Mesenchymal stem cell (in vitro differentiated cells and primary cell): Measurements from ENCODE around the gene FBXO38.

ENCODE experiments used
- DNase-seq: peaks from one replicate; pipeline ENCODE4 v3.0.0-alpha.2; 2013
- H2AFZ ChIP-seq: one replicate; pipeline ENCODE4 v1.6.1; 2013; ENCODE audit warnings: low read depth, mild to moderate bottlenecking, control low read depth, inconsistent platforms, low read length, moderate library complexity
- H2AK5ac ChIP-seq: 2 replicates; pipeline ENCODE4 v1.6.1; 2013; ENCODE audit warnings: low read length, moderate library complexity, mild to moderate bottlenecking, inconsistent platforms; ENCODE audit not compliant: severe bottlenecking
- H2BK120ac ChIP-seq: one replicate; pipeline ENCODE4 v1.6.1; 2013; ENCODE audit warnings: low read depth, mild to moderate bottlenecking, inconsistent platforms, low read length, moderate library complexity
- H2BK12ac ChIP-seq, 2 experiments: one replicate each; pipeline ENCODE4 v1.6.1; 2013; ENCODE audit warnings: inconsistent platforms in 2 of 2, low read length in 2 of 2, mild to moderate bottlenecking in 2 of 2, moderate library complexity in 2 of 2, control low read depth in 1 of 2
- H2BK15ac ChIP-seq: one replicate; pipeline ENCODE4 v1.6.1; 2013; ENCODE audit warnings: mild to moderate bottlenecking, low read depth, inconsistent platforms; ENCODE audit not compliant: poor library complexity, severe bottlenecking
- H2BK5ac ChIP-seq: 2 replicates; pipeline ENCODE4 v1.6.1; 2013; ENCODE audit warnings: low read depth, mild to moderate bottlenecking, low read length, control low read depth, inconsistent platforms; ENCODE audit not compliant: poor library complexity, severe bottlenecking
- H3K14ac ChIP-seq, 2 experiments: one replicate each; pipeline ENCODE4 v1.6.1; 2013; ENCODE audit warnings: inconsistent platforms in 2 of 2, low read length in 2 of 2, control low read depth in 1 of 2, mild to moderate bottlenecking in 1 of 2, moderate library complexity in 1 of 2
- H3K18ac ChIP-seq, 2 experiments: one replicate each; pipeline ENCODE4 v1.6.1; 2013; ENCODE audit warnings: inconsistent platforms in 2 of 2, low read length in 2 of 2, control low read depth in 1 of 2, low read depth in 1 of 2, mild to moderate bottlenecking in 1 of 2
- H3K23ac ChIP-seq, 2 experiments: one replicate each; pipeline ENCODE4 v1.6.1; 2013; ENCODE audit warnings: inconsistent platforms in 2 of 2, low read length in 2 of 2, mild to moderate bottlenecking in 2 of 2, moderate library complexity in 2 of 2, control low read depth in 1 of 2
- H3K27ac ChIP-seq: 2 replicates; pipeline ENCODE4 v1.5.1; 2013; ENCODE audit warnings: mild to moderate bottlenecking, moderate library complexity, low read length, control low read depth, inconsistent platforms; ENCODE audit not compliant: poor library complexity, severe bottlenecking
- H3K27me3 ChIP-seq, 2 experiments: 2 replicates each; pipeline versions ENCODE4 v1.6.1 to v1.7.0; 2013; ENCODE audit warnings: low read length in 2 of 2, mild to moderate bottlenecking in 2 of 2, moderate library complexity in 2 of 2, control low read depth in 1 of 2, inconsistent platforms in 1 of 2; ENCODE audit not compliant: control insufficient read depth in 1 of 2, insufficient read depth in 1 of 2
- H3K36me3 ChIP-seq, 2 experiments: 2 replicates each; pipeline versions ENCODE4 v1.6.1 to v1.7.0; 2013; ENCODE audit warnings: low read length in 2 of 2, control low read depth in 1 of 2, inconsistent platforms in 1 of 2, low read depth in 1 of 2, mild to moderate bottlenecking in 1 of 2; ENCODE audit not compliant: insufficient read depth in 2 of 2, control insufficient read depth in 1 of 2
- H3K4ac ChIP-seq, 2 experiments: one replicate each; pipeline ENCODE4 v1.6.1; 2013; ENCODE audit warnings: inconsistent platforms in 2 of 2, low read length in 2 of 2, mild to moderate bottlenecking in 2 of 2, moderate library complexity in 2 of 2, control low read depth in 1 of 2, low read depth in 1 of 2
- H3K4me1 ChIP-seq: 2 replicates; pipeline ENCODE4 v1.6.1; 2013; ENCODE audit warnings: low read depth, low read length, control low read depth; ENCODE audit not compliant: control insufficient read depth, insufficient read depth
- H3K4me2 ChIP-seq: 2 replicates; pipeline ENCODE4 v1.6.1; 2013; ENCODE audit warnings: low read length, mild to moderate bottlenecking, inconsistent platforms; ENCODE audit not compliant: poor library complexity, severe bottlenecking
- H3K4me3 ChIP-seq, 2 experiments: 2 replicates each; pipeline versions ENCODE4 v1.5.1 to v1.7.0; 2013; ENCODE audit warnings: low read length in 2 of 2, mild to moderate bottlenecking in 2 of 2, control low read depth in 1 of 2, low read depth in 1 of 2; ENCODE audit not compliant: insufficient read depth in 1 of 2
- H3K79me1 ChIP-seq: replicated peaks from 2 replicates; pipeline ENCODE4 v1.6.1; 2013; ENCODE audit warnings: mild to moderate bottlenecking, control low read depth, low read length, inconsistent platforms; ENCODE audit not compliant: poor library complexity, severe bottlenecking
- H3K9ac ChIP-seq: 2 replicates; pipeline ENCODE4 v1.7.0; 2013; ENCODE audit warnings: mild to moderate bottlenecking, low read length, moderate library complexity
- H3K9me3 ChIP-seq: 2 replicates; pipeline ENCODE4 v1.7.0; 2013; ENCODE audit warnings: mild to moderate bottlenecking, low read length; ENCODE audit not compliant: control insufficient read depth
- H4K8ac ChIP-seq: one replicate; pipeline ENCODE4 v1.6.1; 2013; ENCODE audit warnings: inconsistent platforms, mild to moderate bottlenecking, low read length, moderate library complexity
- H4K91ac ChIP-seq: one replicate; pipeline ENCODE4 v1.6.1; 2013; ENCODE audit warnings: mild to moderate bottlenecking, low read length, inconsistent platforms
- WGBS: methylation state at CpG from one replicate; pipeline ENCODE4 v1.1.7; 2013; ENCODE audit warnings: mixed read lengths; 5-methylcytosine and 5-hydroxymethylcytosine counted together

The FBXO38 gene

GRCh38 chr5:148455185-148455584 lies 71.4 kb downstream of the FBXO38 start:
- no peak overlapping the region for H2AFZ ChIP-seq
- H4K8ac ChIP-seq, result no peak overlapping the region
- no peak overlapping the region for H3K23ac ChIP-seq
- no peaks in the 10 kb centered on the region for H3K79me1 ChIP-seq
- no peak overlapping the region for H3K18ac ChIP-seq
- DNase-seq, result peak; percentile 58
- H3K36me3 ChIP-seq, result no peaks in the 10 kb centered on the region
- H2BK120ac ChIP-seq, result no peak overlapping the region
- H4K91ac ChIP-seq, result no peak overlapping the region
- H2BK12ac ChIP-seq, result no peak overlapping the region
- H2BK5ac ChIP-seq, result no peak overlapping the region
- H3K9ac ChIP-seq, result no peak overlapping the region
- no peaks in the 10 kb centered on the region for H3K27me3 ChIP-seq
- H3K4me1 ChIP-seq, result peaks cover 2% of the 10 kb centered on the region
- H3K4ac ChIP-seq, result no peak overlapping the region
- no peak overlapping the region for H3K27ac ChIP-seq
- no peak overlapping the region for H3K4me2 ChIP-seq
- H2AK5ac ChIP-seq, result no peak overlapping the region
- H2BK15ac ChIP-seq, result no peak overlapping the region
- 87% methylated on average over 3 of the region's 6 CpGs for WGBS
- H3K14ac ChIP-seq, result no peak overlapping the region
- no peaks in the 10 kb centered on the region for H3K9me3 ChIP-seq
- no peak overlapping the region for H3K4me3 ChIP-seq

- Histone ChIP-seq H3K18ac (peak overlapping the region in 1 of 2 experiments; percentile 31), H2AK5ac (no peak overlapping the region), H3K9me3 (no peaks in the 10 kb centered on the region), H3K4me2 (no peak overlapping the region), H3K27ac (no peak overlapping the region), H3K9ac (no peak overlapping the region), H2BK5ac (no peak overlapping the region), H3K79me1 (no peaks in the 10 kb centered on the region), H3K23ac (no peak overlapping the region), H2BK15ac (no peak overlapping the region), H3K14ac (no peak overlapping the region), H3K4ac (no peak overlapping the region), H3K36me3 (no peaks in the 10 kb centered on the region), H3K4me3 (no peak overlapping the region), H2BK120ac (no peak overlapping the region), H2AFZ (no peak overlapping the region), H2BK12ac (no peak overlapping the region), H3K4me1 (peaks cover 2% of the 10 kb centered on the region), H4K8ac (no peak overlapping the region), H4K91ac (no peak overlapping the region), H3K27me3 (no peaks in the 10 kb centered on the region)
- 63% methylated on average over 3 of the region's 5 CpGs for WGBS
- peak; percentile 19 for DNase-seq
Measured at GRCh38 chr5:148457183-148457620, 73.4 kb downstream of the FBXO38 start.

- Histone ChIP-seq H3K14ac (no peak overlapping the region), H3K18ac (no peak overlapping the region), H2BK120ac (no peak overlapping the region), H3K4ac (no peak overlapping the region), H4K91ac (no peak overlapping the region), H2AK5ac (no peak overlapping the region), H2BK12ac (no peak overlapping the region), H3K27me3 (no peaks in the 10 kb centered on the region), H3K23ac (peak overlapping the region in 1 of 2 experiments; percentile 9), H3K4me2 (no peak overlapping the region), H3K4me1 (no peaks in the 10 kb centered on the region), H3K4me3 (no peak overlapping the region), H4K8ac (no peak overlapping the region), H2BK15ac (no peak overlapping the region), H3K79me1 (no peaks in the 10 kb centered on the region), H3K36me3 (no peaks in the 10 kb centered on the region), H2BK5ac (no peak overlapping the region), H2AFZ (no peak overlapping the region), H3K9me3 (no peaks in the 10 kb centered on the region), H3K27ac (no peak overlapping the region), H3K9ac (no peak overlapping the region)
- no peak for DNase-seq
- 79% methylated on average over 3 of the region's 3 CpGs for WGBS
Measured at GRCh38 chr5:148458036-148458888, 74.5 kb downstream of the FBXO38 start.

- Histone ChIP-seq H2BK15ac (no peak overlapping the region), H3K4me3 (no peak overlapping the region), H3K4me2 (no peak overlapping the region), H3K4ac (no peak overlapping the region), H3K23ac (no peak overlapping the region), H4K8ac (no peak overlapping the region), H3K18ac (no peak overlapping the region), H2AFZ (no peak overlapping the region), H3K9ac (no peak overlapping the region), H2BK5ac (no peak overlapping the region), H2AK5ac (no peak overlapping the region), H3K27ac (no peak overlapping the region), H2BK120ac (no peak overlapping the region), H4K91ac (no peak overlapping the region), H3K9me3 (no peaks in the 10 kb centered on the region), H3K36me3 (no peaks in the 10 kb centered on the region), H3K4me1 (no peaks in the 10 kb centered on the region), H2BK12ac (no peak overlapping the region), H3K14ac (no peak overlapping the region), H3K27me3 (no peaks in the 10 kb centered on the region), H3K79me1 (no peaks in the 10 kb centered on the region)
- WGBS, result 64% methylated on average over 1 of the region's 1 CpG
- peak; percentile 32 for DNase-seq
Measured at GRCh38 chr5:148459669-148460068, 75.9 kb downstream of the FBXO38 start.
